Retinal pigment epithelial cell (primary cell): ENCODE data around the gene ANKS1B.

Source experiments
- DNase-seq: peaks from one replicate; pipeline ENCODE4 v3.0.0-alpha.2; 2010; ENCODE audit warnings: low read depth
- H3K4me3 ChIP-seq: 2 replicates; pipeline ENCODE4 v1.5.1; 2011; ENCODE audit warnings: mild to moderate bottlenecking, low read length, control low read depth, moderate library complexity
- TF ChIP-seq, protein P1 (sequence below): conservative IDR thresholded peaks from 2 replicates; pipeline ENCODE4 v1.5.1; 2011; ENCODE audit warnings: low read depth, low read length, control low read depth, inconsistent platforms

Gene ANKS1B

DNA sequence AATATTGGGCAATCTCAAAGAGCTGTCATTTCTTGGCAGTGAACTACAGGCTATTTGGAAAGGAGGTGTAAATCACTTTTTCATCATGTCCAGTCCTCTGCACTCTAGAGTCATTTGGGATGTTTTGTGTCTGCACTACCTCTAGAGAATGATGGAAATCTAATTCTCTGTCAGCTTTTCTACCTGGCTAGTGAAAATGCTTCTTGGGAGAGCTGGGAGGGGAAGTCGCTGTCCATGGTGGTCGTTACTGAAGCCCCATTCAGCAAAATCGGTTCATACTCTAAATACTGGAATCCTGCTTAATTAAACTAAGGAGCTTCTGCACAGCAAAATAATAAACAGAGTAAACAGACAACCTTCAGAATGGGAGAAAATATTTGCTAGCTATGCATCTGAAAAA, 1087.8 kb downstream of the ANKS1B start:
- H3K4me3 ChIP-seq: no peak overlapping the region
- TF ChIP-seq, protein P1, sequence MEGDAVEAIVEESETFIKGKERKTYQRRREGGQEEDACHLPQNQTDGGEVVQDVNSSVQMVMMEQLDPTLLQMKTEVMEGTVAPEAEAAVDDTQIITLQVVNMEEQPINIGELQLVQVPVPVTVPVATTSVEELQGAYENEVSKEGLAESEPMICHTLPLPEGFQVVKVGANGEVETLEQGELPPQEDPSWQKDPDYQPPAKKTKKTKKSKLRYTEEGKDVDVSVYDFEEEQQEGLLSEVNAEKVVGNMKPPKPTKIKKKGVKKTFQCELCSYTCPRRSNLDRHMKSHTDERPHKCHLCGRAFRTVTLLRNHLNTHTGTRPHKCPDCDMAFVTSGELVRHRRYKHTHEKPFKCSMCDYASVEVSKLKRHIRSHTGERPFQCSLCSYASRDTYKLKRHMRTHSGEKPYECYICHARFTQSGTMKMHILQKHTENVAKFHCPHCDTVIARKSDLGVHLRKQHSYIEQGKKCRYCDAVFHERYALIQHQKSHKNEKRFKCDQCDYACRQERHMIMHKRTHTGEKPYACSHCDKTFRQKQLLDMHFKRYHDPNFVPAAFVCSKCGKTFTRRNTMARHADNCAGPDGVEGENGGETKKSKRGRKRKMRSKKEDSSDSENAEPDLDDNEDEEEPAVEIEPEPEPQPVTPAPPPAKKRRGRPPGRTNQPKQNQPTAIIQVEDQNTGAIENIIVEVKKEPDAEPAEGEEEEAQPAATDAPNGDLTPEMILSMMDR: no peak
- DNase-seq: peak; percentile 3

DNA sequence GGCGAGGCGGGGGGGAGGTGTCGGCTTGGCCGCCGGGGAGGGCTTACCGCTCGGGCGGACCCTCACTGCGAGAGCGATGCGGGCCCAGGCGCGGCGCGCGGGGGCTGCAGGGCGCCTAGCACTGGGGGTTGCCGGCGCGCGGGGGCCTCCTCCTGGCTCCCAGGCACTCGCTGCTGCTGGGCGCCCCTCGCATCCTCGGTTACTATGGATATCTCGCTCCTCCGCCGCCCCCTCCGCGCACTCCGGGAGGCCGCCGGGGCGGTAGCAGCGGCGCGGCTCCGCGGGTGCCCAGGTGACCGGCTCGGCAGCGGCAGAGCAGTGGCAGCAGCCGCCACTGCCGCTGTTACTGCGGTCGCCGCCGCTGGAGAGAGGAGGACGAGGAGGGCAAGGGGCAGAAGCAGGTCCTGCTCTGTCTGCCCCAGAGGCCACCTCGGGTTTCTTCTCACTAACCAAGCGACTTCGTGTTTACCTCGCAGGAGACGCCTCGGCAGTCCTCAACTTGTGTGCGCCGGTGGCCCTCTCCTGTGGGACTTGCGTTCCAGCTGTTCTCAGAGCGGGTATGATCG, 1089.6 kb downstream of the ANKS1B start:
- TF ChIP-seq, protein P1: no peak
- no peak overlapping the region for H3K4me3 ChIP-seq
- DNase-seq: no peak

DNA sequence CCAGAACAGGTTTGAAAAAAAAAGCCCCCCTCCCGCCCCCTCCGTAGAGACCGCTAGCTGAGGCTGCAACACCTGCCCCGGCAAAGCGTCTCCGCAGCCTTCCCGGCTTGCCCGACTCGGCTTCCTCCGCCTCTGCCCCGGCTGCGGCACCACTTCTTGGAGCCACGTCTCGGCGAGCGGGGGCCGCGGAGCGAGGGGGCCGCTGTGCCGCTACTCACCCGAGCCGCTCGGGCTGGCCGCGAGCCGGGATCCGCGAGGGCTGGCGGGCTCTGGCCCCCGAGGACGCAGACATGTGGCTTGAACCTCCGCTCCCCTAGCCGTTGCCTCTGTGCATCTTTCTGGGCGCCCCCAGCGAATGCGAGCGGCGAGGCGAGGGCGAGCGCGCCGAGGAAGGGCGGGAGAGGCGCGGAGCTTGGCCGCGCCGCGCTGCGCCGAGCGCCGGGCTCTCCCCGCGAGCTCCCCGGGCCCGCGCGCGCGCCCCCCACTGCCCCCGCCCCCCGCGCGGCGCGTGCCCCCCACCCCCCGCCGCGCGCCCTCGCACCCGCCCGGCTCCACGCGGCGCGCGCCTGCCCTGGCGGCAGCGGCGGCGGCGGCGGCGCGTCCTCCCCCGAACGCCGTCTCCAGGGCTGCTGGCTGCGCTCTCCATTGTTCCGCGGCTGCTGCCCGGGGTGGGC, 1090.2 kb downstream of the ANKS1B start:
- no peak for DNase-seq
- TF ChIP-seq, protein P1: no peak
- no peak overlapping the region for H3K4me3 ChIP-seq

DNA sequence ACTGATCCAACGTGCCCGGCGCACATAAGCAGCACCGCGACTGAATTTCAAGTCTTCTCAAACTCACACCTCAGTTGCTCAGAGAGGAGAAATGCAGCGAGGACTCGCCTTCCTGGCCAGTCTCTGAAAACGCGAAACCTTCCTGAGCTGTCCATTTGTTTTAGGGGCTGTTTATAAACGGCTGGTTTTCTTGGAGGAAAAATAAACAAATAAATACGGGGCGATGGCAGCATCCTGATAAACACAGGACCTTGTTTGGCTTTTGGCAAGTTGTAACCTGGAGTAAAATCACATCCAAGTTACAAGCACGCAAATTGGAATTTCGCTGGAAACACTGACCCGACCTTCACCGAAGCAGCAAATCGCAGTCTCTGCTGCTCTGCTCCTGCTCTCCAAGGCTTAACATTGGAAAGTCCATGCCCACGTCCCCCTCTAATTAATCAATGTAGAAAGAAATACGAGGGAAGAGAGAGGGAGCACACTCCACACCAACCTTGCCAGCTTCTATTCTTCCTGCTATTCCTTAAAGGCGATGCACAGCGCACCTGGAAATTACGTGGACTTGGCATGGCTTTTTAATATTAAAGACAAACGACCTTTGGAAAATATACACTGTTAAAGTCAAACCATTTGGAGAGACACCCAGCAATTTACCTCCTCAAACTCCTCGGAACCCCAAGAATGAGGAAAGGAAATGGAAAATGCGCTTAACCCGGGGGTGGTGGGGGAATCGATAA, 1090.9 kb downstream of the ANKS1B start:
- H3K4me3 ChIP-seq: no peak overlapping the region
- TF ChIP-seq, protein P1: no peak
- DNase-seq: no peak

DNA sequence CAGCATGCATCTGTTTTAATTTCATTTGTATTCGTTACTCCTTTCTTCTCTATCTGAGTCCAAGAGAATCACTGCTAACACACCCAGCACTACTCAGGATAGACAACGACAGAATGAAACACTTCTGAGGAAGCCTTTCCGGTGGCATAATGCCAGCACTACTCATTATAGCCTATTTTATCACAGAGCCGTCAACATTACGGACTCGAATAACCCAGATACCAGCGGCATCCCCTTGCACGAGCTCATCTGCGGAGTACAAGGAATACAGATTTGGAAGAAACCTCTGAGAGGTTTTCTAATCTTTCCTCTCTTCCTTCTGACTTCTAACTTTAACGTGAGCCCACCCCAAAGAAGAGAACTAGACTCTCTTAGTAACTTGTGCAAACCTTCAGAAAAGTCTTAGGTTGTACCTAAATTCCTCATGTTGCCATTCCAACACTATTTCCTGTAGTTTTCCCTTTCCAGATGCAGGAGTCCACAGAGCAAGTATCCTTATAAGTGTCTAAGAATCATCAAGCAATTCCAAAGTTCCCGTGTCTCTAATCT, 1091.5 kb downstream of the ANKS1B start:
- no peak overlapping the region for H3K4me3 ChIP-seq
- DNase-seq: no peak
- TF ChIP-seq, protein P1: no peak

DNA sequence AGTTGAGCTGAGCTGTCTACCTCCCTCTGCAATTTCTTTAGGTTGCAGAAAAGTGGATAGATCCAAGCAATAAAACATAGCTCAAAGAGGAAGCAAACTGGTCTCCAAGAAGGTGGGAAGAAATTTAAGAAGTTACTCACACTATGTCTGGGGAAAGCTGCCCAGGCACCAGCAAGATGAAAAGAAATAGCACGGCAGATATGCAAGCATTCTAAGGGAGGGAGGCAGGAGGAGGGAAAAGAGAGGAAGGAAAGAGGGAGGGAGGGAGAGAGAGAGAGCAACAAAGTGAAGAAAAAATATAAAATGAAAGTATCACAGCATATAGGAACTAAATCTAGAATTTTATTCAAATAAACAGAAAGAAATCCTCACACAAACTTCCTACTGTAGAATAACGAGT, 1099.0 kb downstream of the ANKS1B start:
- no peak overlapping the region for H3K4me3 ChIP-seq
- TF ChIP-seq, protein P1: no peak
- no peak for DNase-seq

DNA sequence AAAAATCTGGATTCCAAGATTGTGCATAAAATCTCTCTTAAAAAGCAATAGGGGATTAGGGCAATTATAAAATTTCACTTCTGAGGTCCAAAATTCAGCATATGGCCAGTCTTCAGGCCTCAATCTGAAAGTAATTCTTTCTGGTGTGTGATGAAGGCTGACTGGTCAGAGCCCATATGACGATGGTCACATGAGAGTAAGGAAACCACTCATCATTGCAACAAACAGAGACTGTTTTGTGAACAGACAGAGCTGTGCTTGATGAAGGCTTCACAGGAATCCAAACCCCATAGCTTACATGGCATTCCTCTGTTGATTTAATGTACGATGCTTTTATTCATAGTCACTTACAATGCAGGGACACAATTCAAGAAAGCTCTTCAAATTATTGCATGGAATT, 1101.5 kb downstream of the ANKS1B start:
- DNase-seq: no peak
- TF ChIP-seq, protein P1: no peak
- no peak overlapping the region for H3K4me3 ChIP-seq
